GM12878 (cell line): ENCODE data around the gene ITSN1. TPM values are rescaled to one million over a fixed set of nuclear protein-coding genes. Genes with fewer than 3 reads are reported as not detected.

Experiments
- ATAC-seq: fragments of 200-7000 bp; cut with Tn5 transposase; 3 replicates; pipeline ENCODE4 v1.9.1; 2020; ENCODE audit warnings: mild to moderate bottlenecking, moderate library complexity
- BruUV-seq: library from RNA; stranded (reverse); fragments of 400-500 nt; replicated peaks from 2 replicates; lab custom pipeline; 2021; lab: Mats Ljungman, UMichigan
- CTCF ChIA-PET: fragments of 300-600 bp; sonication (Branson Sonifier 250); formaldehyde crosslinking; extraction: SDS; loops from one replicate; lab custom pipeline; 2021; ENCODE audit warnings: inconsistent platforms; lab: Yijun Ruan, JAX
- POLR2A ChIA-PET: fragments of 350-600 bp; formaldehyde crosslinking; extraction: SDS; loops from one replicate; lab custom pipeline; 2021; ENCODE audit warnings: inconsistent platforms; lab: Charles Lee
- RAD21 ChIA-PET: fragments of 300-600 bp; sonication (Branson Sonifier 250); formaldehyde crosslinking; loops from one replicate; lab custom pipeline; 2023; ENCODE audit warnings: antibody characterized with exemption; ENCODE audit not compliant: unreplicated experiment; lab: Charles Lee
- SMC1A ChIA-PET: fragments of 300-600 bp; sonication (Branson Sonifier 250); formaldehyde crosslinking; loops from one replicate; lab custom pipeline; 2023; ENCODE audit not compliant: unreplicated experiment, uncharacterized antibody; lab: Charles Lee
- DNase-seq: peaks from one replicate; pipeline ENCODE4 v3.0.0-alpha.2; 2011; ENCODE audit warnings: low read depth, low spot score
- FAIRE-seq: peaks from 3 replicates; lab custom pipeline; 2011; peaks lifted over from hg19 to GRCh38; lab: Jason Lieb, UNC
- H2AFZ ChIP-seq: 2 replicates; pipeline ENCODE4 v1.6.0; 2011; ENCODE audit warnings: low read depth, low read length, control low read depth; ENCODE audit not compliant: control insufficient read depth
- H3K27ac ChIP-seq: 2 replicates; pipeline ENCODE4 v1.5.1; 2011; ENCODE audit warnings: control low read depth; ENCODE audit not compliant: control insufficient read depth, insufficient read depth
- H3K27me3 ChIP-seq, 2 experiments: replicated peaks in 1 of 2; 2 replicates each; pipeline versions ENCODE4 v1.6.0 to v1.6.1; 2011; ENCODE audit warnings: low read length in 1 of 2; ENCODE audit not compliant: control insufficient read depth in 2 of 2, insufficient read depth in 2 of 2
- H3K36me3 ChIP-seq, 2 experiments: 2 replicates each; pipeline ENCODE4 v1.5.1; 2011; ENCODE audit warnings: low read length in 1 of 2; ENCODE audit not compliant: control insufficient read depth in 2 of 2, insufficient read depth in 2 of 2
- H3K4me1 ChIP-seq: 2 replicates; pipeline ENCODE4 v1.6.1; 2011; ENCODE audit warnings: mild to moderate bottlenecking, low read length, moderate library complexity, mixed read lengths; ENCODE audit not compliant: control insufficient read depth, insufficient read depth
- H3K4me2 ChIP-seq: 2 replicates; pipeline ENCODE4 v1.6.0; 2011; ENCODE audit warnings: control low read depth; ENCODE audit not compliant: control insufficient read depth, insufficient read depth
- H3K4me3 ChIP-seq: fragments of 200-600 bp; sonication (generic); 2 replicates; pipeline ENCODE4 v1.5.1; 2016
- H3K79me2 ChIP-seq: 2 replicates; pipeline ENCODE4 v1.6.0; 2011; ENCODE audit warnings: low read length; ENCODE audit not compliant: control insufficient read depth, insufficient read depth
- H3K9ac ChIP-seq: 2 replicates; pipeline ENCODE4 v1.8.0; 2011; ENCODE audit warnings: low read length, control low read depth, mixed read lengths; ENCODE audit not compliant: control insufficient read depth, insufficient read depth
- H3K9me3 ChIP-seq: replicated peaks from 3 replicates; pipeline ENCODE4 v1.5.1; 2011; ENCODE audit warnings: mild to moderate bottlenecking, low read length; ENCODE audit not compliant: control insufficient read depth, insufficient read depth
- H4K20me1 ChIP-seq: 2 replicates; pipeline ENCODE4 v1.6.0; 2011; ENCODE audit not compliant: control insufficient read depth, insufficient read depth
- KAT2A ChIP-seq: conservative IDR thresholded peaks from 2 replicates; pipeline ENCODE4 v1.6.1; 2011; ENCODE audit warnings: low read depth, low read length; ENCODE audit not compliant: control insufficient read depth
- ZBTB4 ChIP-seq: fragments of 450-650 bp; formaldehyde crosslinking; IDR thresholded peaks from 2 replicates; pipeline ENCODE4 v1.4.0; 2022; ENCODE audit warnings: mild to moderate bottlenecking, moderate library complexity
- WGBS: methylation state at CpG from one replicate; pipeline ENCODE4 v1.1.6; 2016; ENCODE audit warnings: low lambda C conversion rate; ENCODE audit not compliant: insufficient replicate concordance, insufficient coverage; ENCODE audit errors: missing lambda C conversion rate; 5-methylcytosine and 5-hydroxymethylcytosine counted together
- in situ Hi-C: fragments of 300-500 bp; cut with MboI; formaldehyde crosslinking; loops from 9 replicates; pipeline ENCODE4 v1.14.3; 2018; ENCODE audit warnings: mixed read lengths
- intact Hi-C: fragments of 100-400 bp; cut with micrococcal nuclease; formaldehyde crosslinking; loops from one replicate; pipeline ENCODE4 v1.14.2; 2022; ENCODE audit not compliant: unreplicated experiment
- polyA plus RNA-seq, 11 experiments: library from polyadenylated mRNA; depleted of rRNA in 4 of 11; unstranded in 6 of 11; stranded (reverse) in 5 of 11; fragments of >200 nt; fragmentation: Nextera tagmentation in 4 of 11; fragmentation: Illumina TruSeq in 1 of 11; extraction: Ambion mirVana in 4 of 11; extraction: Trizol in 1 of 11; gene quantifications; 1 replicate in 1 of 11; 2 replicates in 10 of 11; pipeline versions ENCODE4 v1.2.1 to v1.2.3, GENCODE V29; 2011 to 2016; ENCODE audit warnings: inconsistent platforms in 2 of 11, missing spikeins in 2 of 11, low read depth in 1 of 11
- total RNA-seq, 4 experiments: library from RNA; depleted of rRNA in 3 of 4; stranded (reverse); fragments of >200 nt in 3 of 4; fragmentation: Illumina TruSeq in 1 of 4; extraction: Trizol in 1 of 4; gene quantifications; 2 replicates each; pipeline versions ENCODE4 v1.2.1 to v1.2.3, GENCODE V29; 2013 to 2021

Gene ITSN1
- total and polyA plus RNA-seq, 10 of the 15 experiments (the other 5 are each of a cell fraction or from before 2014, with no cell fraction given): 0.89 to 10.6 (median 4.8) TPM

- ChIA-PET SMC1A (no interaction called here), RAD21 (no interaction called here), POLR2A (no interaction called here), CTCF (no interaction called here)
- H3K4me2 ChIP-seq: no peak overlapping the region
- H2AFZ ChIP-seq: no peak overlapping the region
- in situ Hi-C loops: no loop called here
- intact Hi-C loops: no loop called here
- no TSS peak for BruUV-seq
- FAIRE-seq (no peak), ATAC-seq (no peak), DNase-seq (no peak)
- TF ChIP-seq ZBTB4 (CRISPR knock-in tag) (no peak), KAT2A (no peak)
- H3K27me3 ChIP-seq: no peaks in the 10 kb centered on the region
- no peaks in the 10 kb centered on the region for H3K4me1 ChIP-seq
- H3K9me3 ChIP-seq: no peaks in the 10 kb centered on the region; the same call in 2 of the 3 replicates
- H3K4me3 ChIP-seq: no peak overlapping the region
- no peaks in the 10 kb centered on the region for H3K79me2 ChIP-seq
- no peak overlapping the region for H3K9ac ChIP-seq
- WGBS: 42% methylated on average over 6 of the region's 6 CpGs
- no peak overlapping the region for H3K27ac ChIP-seq
- no peaks in the 10 kb centered on the region for H4K20me1 ChIP-seq
- no peaks in the 10 kb centered on the region for H3K36me3 ChIP-seq
These were observed 200.9 kb downstream of the ITSN1 start for GRCh38 chr21:33843216-33843615.
